ENCODE data around the gene ESPN.
"Not testable (repeated sequence)": the region's sequence is repeated elsewhere in the genome, so short reads cannot be mapped to it uniquely, and the experiment has no call there.

The ESPN gene

GRCh38 chr1:6489799-6490180 lies 65.2 kb downstream of the ESPN start:
- TF ChIP-seq CTCF (conservative IDR thresholded peaks at IDR 0.05), result peak; percentile 99
- peak overlapping the region; percentile 87; the same call in 1 of the 2 replicates for H3K27ac ChIP-seq

GRCh38 chr1:6490181-6491080 lies 65.9 kb downstream of the ESPN start:
- peak overlapping the region; percentile 87 for H3K27ac ChIP-seq
- TF ChIP-seq CTCF (conservative IDR thresholded peaks at IDR 0.05), result peak; percentile 35

GRCh38 chr1:6491081-6491449 lies 66.5 kb downstream of the ESPN start:
- TF ChIP-seq CTCF (conservative IDR thresholded peaks at IDR 0.05), result no peak
- peak overlapping the region; percentile 87 for H3K27ac ChIP-seq

- no peak for TF ChIP-seq CTCF (conservative IDR thresholded peaks at IDR 0.05)
Measured at GRCh38 chr1:6491480-6491962, 66.9 kb downstream of the ESPN start, which contains the start of gene PLEKHG5. PLEKHG5 (minus strand) TSS chr1:6491667; CDS start chr1:6477571, 14,096 bp downstream.

GRCh38 chr1:6491966-6492365 lies 67.4 kb downstream of the ESPN start:
- 0 out of 2 replicates have a peak overlapping the region, but pooled peaks have one; percentile 87 for H3K27ac ChIP-seq
- no peak for TF ChIP-seq CTCF (conservative IDR thresholded peaks at IDR 0.05)

More at GRCh38 chr1:6491480-6491962, 66.9 kb downstream of the ESPN start, which contains the start of gene PLEKHG5:
- H3K27ac ChIP-seq, result peak within 1 kb of the TSS; percentile 87

- H3K27ac ChIP-seq, result not testable (repeated sequence)
Measured at GRCh38 chr1:6493834-6494223, 69.3 kb downstream of the ESPN start.

GRCh38 chr1:6494627-6495026 lies 70.1 kb downstream of the ESPN start:
- no peak for TF ChIP-seq CTCF (conservative IDR thresholded peaks at IDR 0.05)
- no peak overlapping the region for H3K27ac ChIP-seq

- TF ChIP-seq CTCF (conservative IDR thresholded peaks at IDR 0.05), result no peak
- no peak overlapping the region for H3K27ac ChIP-seq
Measured at GRCh38 chr1:6495041-6495441, 70.5 kb downstream of the ESPN start.
